Gastrocnemius medialis (tissue), 4 donors: ENCODE measurements around the gene PSAP.

ENCODE experiments used
- CTCF ChIP-seq, 5 experiments: fragments of 450-650 bp in 3 of 5; fragments of 200-600 bp in 2 of 5; sonication (generic) in 2 of 5; IDR thresholded peaks in 4 of 5; conservative IDR thresholded peaks in 1 of 5; 1 replicate in 4 of 5; 2 replicates in 1 of 5; pipeline ENCODE4 v1.5.1; 2016 to 2019; ENCODE audit warnings: antibody characterized with exemption in 5 of 5, mild to moderate bottlenecking in 3 of 5, moderate library complexity in 3 of 5
- POLR2A ChIP-seq, 2 donors: fragments of 450-650 bp; IDR thresholded peaks; one replicate each; pipeline ENCODE4 v1.6.1; 2017; ENCODE audit warnings: antibody characterized with exemption in 2 of 2, mild to moderate bottlenecking in 2 of 2, moderate library complexity in 2 of 2

GRCh38 chr10:71797533-71798307, 53.3 kb downstream of the PSAP start:
- TF ChIP-seq CTCF (IDR thresholded peaks at IDR 0.05 in 4 of 5, conservative IDR thresholded peaks at IDR 0.05 in 1 of 5) (no peak), POLR2A (IDR thresholded peaks at IDR 0.05) (no peak)
